Stimulated activated CD8-positive, alpha-beta memory T cell treated with anti-CD3 and anti-CD28 coated beads, Interleukin-7, amount 100 ng/mL, for 4 hours (primary cell): ENCODE measurements around the gene GFM2.
A peak's percentile ranks its signal among the peaks of the same experiment; 100 is the strongest.
"Not testable (repeated sequence)": the region's sequence is repeated elsewhere in the genome, so short reads cannot be mapped to it uniquely, and the experiment has no call there.

Source experiments
- DNase-seq, 2 donors: peaks; one replicate each; pipeline ENCODE4 v3.0.0-alpha.2; 2020; ENCODE audit warnings: low read depth in 2 of 2

Gene GFM2

DNA sequence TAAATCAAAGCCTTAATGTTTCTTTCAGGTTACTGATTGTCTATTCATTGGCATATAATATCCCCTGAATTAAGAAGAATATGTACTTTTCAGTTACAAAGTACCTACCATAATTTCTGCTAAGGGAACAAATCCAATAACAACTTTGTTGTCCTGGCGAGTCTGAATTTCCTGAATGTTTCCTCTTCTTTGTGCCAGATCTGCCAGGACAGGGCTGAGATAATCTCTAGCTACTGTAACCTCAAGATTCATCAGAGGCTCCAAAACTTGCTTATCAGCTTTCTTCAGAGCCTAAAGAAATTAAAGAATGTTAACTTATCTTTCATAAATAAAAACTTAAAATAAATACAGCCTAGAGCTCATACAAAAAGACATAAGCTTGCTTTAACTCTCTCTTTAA is 44.6 kb downstream of the GFM2 start:
- DNase-seq, result no peak

GRCh38 chr5:74717596-74717995 is 49.3 kb downstream of the GFM2 start:
- no peak for DNase-seq

- no peak for DNase-seq
These were observed 73.7 kb downstream of the GFM2 start for GRCh38 chr5:74693191-74693590.

GRCh38 chr5:74686962-74687751 is 79.8 kb downstream of the GFM2 start:
- DNase-seq, result no peak

- DNase-seq, result no peak
These were observed 80.8 kb downstream of the GFM2 start for GRCh38 chr5:74685979-74686631.

GRCh38 chr5:74684900-74685851 is 81.7 kb downstream of the GFM2 start, which contains the start of gene HEXB:
Gene HEXB, plus strand, starts transcription at chr5:74685233. Its CDS starts 28 bp downstream, at chr5:74685261.
- peak; percentile 61 to 82 for DNase-seq

GRCh38 chr5:74679966-74680365 is 87.0 kb downstream of the GFM2 start:
- DNase-seq, result no peak

- DNase-seq, result not testable (repeated sequence)
These were observed 87.6 kb downstream of the GFM2 start for GRCh38 chr5:74679300-74679699.

GRCh38 chr5:74678123-74678522 is 88.8 kb downstream of the GFM2 start:
- DNase-seq, result not testable (repeated sequence)

DNA sequence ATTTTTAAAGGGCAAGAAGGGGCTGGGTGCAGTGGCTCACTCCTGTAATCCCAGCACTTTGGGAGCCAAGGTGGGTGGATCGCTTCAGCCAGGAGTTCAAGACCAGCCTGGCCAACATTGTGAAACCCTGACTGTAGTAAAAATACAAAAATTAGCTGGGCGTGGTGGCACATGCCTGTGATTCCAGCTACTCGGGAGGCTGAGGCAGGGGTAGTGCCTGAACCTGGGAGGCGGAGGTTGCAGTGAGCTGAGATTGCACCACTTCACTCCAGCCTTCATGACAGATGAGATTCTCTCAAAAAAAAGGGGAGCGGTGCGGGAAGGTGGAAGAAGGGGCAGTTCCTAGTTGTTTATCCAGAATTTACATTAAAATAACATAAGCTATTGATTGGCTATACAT is 90.5 kb downstream of the GFM2 start:
- not testable (repeated sequence) for DNase-seq

DNA sequence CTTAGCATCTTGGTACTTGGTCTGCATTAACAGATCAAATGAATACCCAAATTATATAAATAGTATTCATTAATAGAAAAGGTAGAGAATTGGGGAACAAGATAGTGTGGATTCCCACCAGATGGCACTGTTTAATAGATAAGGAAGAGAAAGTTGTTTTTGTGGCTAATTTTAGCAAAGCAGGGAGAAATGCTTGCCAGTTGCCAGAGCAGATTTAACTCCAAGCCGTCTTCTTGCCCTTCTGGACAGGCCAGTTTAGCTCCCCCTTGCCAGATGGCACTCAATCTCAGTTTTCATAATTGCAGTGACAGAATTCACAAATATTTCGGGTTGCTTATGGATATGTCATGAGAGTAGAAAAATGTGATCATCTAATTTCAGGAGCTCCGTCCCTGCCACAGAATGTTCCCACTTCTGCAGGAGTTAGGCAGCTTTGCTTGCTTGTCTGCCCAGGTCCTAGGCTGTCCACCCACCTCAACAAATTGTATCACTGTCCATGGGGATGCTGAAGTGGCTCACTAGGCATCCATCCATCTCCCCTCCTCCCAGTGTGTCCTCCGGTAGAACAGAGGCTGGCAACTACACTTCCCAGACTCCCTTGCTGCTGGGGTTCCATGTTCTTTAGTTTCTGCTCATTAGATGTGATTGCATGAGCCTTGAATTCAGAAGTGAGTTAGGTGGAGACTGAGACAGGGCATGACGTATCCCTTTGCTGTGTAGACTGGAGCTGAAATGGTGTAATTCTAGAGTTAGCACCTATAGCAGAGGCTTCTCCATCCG is 93.7 kb downstream of the GFM2 start:
- DNase-seq, result no peak

- DNase-seq, result no peak
These were observed 94.6 kb downstream of the GFM2 start for GRCh38 chr5:74672215-74672877.
